Left colon (tissue), 2 donors: Measurements from ENCODE around the gene LBX2. TPM values are rescaled to one million over a fixed set of nuclear protein-coding genes. Genes with fewer than 3 reads are reported as not detected.

Experiments
- total RNA-seq, 2 donors: library from RNA; stranded (reverse); fragmentation: NEBNext Ultra II Directional; extraction: Animal tissue kit (Norgen Biotek cat#: 25700); gene quantifications; one replicate each; pipeline ENCODE4 v1.2.1, GENCODE V29; 2021
- donor health status: DM: no; HTN: no; CAD: no.
- donor health status: DM: yes; HTN: yes; CAD: no.

The LBX2 gene
- total RNA-seq, 2 donors from 2014 or later, result 1.2 to 1.7 TPM

Other genes with a start within 250 kb of the LBX2 start
- 1 to 10 TPM; 1.4 to 2.2 TPM for gene SLC4A5, start 156.2 kb downstream of the LBX2 start, total RNA-seq
- 100 to 1,000 TPM in 1 of 2 donors, 10 to 100 TPM in 1; 94.6 to 114 TPM for gene DCTN1, start 119.3 kb downstream of the LBX2 start, total RNA-seq
- gene C2orf81, start 78.0 kb downstream of the LBX2 start, total RNA-seq, result 1 to 10 TPM in 1 of 2 donors, under 1 TPM in 1; 0.49 to 1.7 TPM
- 1 to 10 TPM; 2.8 to 5.4 TPM for gene WDR54, start 77.9 kb downstream of the LBX2 start, total RNA-seq
- gene RTKN, start 57.7 kb downstream of the LBX2 start, total RNA-seq, result 10 to 100 TPM; 47.6 to 51.9 TPM
- gene INO80B, start 44.5 kb downstream of the LBX2 start, total RNA-seq, result 10 to 100 TPM; 26.6 to 27.7 TPM
- gene WBP1, start 41.2 kb downstream of the LBX2 start, total RNA-seq, result 10 to 100 TPM; 48.4 to 56.6 TPM
- gene MOGS, start 34.2 kb downstream of the LBX2 start, total RNA-seq, result 10 to 100 TPM; 51.4 to 59.6 TPM
- gene MRPL53, start 26.9 kb downstream of the LBX2 start, total RNA-seq, result 10 to 100 TPM; 63.6 to 65.0 TPM
- 10 to 100 TPM; 22.4 to 23.9 TPM for gene CCDC142, start 16.6 kb downstream of the LBX2 start, total RNA-seq
- gene TTC31, start 16.5 kb downstream of the LBX2 start, total RNA-seq, result 10 to 100 TPM; 23.6 to 29.7 TPM
- 10 to 100 TPM; 18.4 to 20.2 TPM for gene PCGF1, start 8.1 kb upstream of the LBX2 start, total RNA-seq
- under 1 TPM in 1 of 2 donors, not detected in 1; 0.56 TPM for gene TLX2, start 14.8 kb upstream of the LBX2 start, total RNA-seq
- gene DQX1, start 26.6 kb upstream of the LBX2 start, total RNA-seq, result 10 to 100 TPM; 34.3 to 44.0 TPM
- 100 to 1,000 TPM; 124 to 133 TPM for gene AUP1, start 30.1 kb upstream of the LBX2 start, total RNA-seq
- gene HTRA2, start 30.3 kb upstream of the LBX2 start, total RNA-seq, result 10 to 100 TPM; 22.3 to 23.0 TPM
- 1 to 10 TPM; 1.5 to 3.4 TPM for gene LOXL3, start 54.3 kb upstream of the LBX2 start, total RNA-seq
- gene DOK1, start 55.1 kb upstream of the LBX2 start, total RNA-seq, result 10 to 100 TPM; 16.1 to 21.4 TPM
- under 1 TPM in 1 of 2 donors, not detected in 1; 0.56 TPM for gene M1AP, start 148.7 kb upstream of the LBX2 start, total RNA-seq
- 1 to 10 TPM; 3.5 to 3.8 TPM for gene SEMA4F, start 154.6 kb upstream of the LBX2 start, total RNA-seq